GM12801 (cell line): ENCODE measurements around the gene ZMYM4.

Experiments used
- TF ChIP-seq, protein P1 (sequence below): IDR thresholded peaks from one replicate; pipeline ENCODE4 v1.5.1; 2011; ENCODE audit warnings: control low read depth; ENCODE audit not compliant: insufficient read length; ENCODE audit errors: extremely low read depth

Gene ZMYM4

GRCh38 chr1:35390600-35391494 is 122.3 kb downstream of the ZMYM4 start:
- TF ChIP-seq, protein P1, sequence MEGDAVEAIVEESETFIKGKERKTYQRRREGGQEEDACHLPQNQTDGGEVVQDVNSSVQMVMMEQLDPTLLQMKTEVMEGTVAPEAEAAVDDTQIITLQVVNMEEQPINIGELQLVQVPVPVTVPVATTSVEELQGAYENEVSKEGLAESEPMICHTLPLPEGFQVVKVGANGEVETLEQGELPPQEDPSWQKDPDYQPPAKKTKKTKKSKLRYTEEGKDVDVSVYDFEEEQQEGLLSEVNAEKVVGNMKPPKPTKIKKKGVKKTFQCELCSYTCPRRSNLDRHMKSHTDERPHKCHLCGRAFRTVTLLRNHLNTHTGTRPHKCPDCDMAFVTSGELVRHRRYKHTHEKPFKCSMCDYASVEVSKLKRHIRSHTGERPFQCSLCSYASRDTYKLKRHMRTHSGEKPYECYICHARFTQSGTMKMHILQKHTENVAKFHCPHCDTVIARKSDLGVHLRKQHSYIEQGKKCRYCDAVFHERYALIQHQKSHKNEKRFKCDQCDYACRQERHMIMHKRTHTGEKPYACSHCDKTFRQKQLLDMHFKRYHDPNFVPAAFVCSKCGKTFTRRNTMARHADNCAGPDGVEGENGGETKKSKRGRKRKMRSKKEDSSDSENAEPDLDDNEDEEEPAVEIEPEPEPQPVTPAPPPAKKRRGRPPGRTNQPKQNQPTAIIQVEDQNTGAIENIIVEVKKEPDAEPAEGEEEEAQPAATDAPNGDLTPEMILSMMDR: no peak

DNA sequence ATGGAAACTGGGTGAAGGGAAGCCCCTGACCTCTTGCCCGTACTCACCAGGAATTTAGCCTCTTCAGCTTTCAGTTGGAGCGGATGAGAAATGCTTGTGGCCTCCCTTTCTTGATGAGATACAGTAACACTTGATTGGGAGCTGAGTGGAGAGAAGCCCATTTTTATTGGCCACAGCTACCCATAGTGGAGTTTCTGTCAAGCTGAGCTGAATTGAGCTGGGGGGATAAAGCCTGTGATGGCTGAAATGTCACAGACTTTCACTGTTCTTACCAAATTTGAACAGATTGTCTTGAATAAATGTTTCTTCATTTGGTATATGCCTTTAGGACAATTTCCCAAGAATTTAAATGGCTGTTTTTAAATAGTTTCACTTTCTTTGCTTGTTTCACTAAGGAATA is 125.9 kb downstream of the ZMYM4 start:
- TF ChIP-seq, protein P1: no peak

DNA sequence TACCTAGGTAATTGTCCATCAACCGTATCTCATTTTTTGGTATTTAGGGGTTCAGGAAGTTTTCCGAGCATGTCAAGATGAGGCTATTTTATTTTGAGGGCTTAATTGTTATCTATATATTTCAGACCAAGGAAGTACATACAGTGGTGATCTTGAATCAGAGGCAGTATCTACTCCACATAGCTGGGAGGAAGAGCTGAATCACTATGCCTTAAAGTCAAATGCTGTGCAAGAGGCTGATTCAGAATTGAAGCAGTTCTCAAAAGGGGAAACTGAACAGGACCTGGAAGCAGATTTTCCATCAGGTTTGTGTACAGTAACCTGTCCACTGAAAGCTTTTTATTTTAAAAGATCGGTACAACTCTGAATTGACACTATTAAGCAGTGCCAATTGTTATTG is 130.2 kb downstream of the ZMYM4 start:
- TF ChIP-seq, protein P1: no peak

DNA sequence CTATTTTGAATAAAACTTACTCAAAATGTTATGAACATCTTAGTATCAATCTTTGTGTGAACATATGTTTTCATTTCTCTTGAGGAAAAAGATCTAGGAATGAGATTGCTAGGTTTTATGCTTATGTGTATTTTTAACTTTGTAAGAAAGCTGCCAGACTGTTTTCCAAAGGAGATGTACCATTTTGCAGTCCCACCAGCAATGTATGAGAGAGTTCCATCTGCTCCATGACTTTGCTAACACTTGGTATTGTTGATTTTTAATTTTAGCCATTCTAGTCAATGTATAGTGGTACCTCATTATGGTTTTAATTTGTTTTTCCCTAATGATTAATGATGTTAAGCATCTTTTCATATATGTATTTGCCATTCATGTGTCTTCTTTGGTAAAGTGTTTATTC is 132.5 kb downstream of the ZMYM4 start:
- TF ChIP-seq, protein P1: no peak

DNA sequence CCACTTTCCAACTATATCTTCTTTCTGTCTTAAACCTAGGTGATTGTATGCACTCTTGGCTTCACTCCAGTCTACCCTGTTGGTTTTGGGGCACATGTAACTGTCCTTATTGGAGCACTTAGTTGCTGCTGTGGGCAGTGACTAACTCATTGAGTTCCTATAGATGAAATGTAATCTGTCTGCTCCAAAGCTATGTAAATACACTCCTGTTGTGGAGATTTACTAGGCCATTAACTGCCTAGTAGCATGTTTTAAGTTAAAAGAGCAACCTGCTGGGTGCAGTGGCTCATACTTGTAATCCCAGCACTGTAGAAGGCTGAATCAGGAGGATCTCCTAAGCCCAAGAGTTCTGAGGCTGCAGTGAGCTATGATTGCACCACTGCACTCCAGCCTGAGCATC is 137.6 kb downstream of the ZMYM4 start:
- TF ChIP-seq, protein P1: no peak

DNA sequence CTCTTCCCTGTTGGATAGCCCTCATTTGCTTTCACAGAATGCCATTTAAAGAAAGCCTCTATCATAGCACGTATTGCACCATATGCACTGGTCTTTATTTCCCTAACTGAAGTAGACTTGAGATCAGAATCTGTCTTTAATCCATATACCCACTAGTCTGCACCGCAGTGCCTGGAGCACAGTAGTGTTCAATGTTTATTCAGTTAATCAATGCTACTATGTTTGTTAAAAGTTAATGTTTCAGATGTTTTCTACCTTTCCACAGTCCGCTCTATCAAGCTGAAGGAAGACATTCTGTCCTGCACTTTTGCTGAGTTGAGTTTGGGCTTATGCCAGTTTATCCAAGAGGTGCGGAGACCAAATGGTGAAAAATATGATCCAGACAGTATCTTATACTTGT is 139.2 kb downstream of the ZMYM4 start:
- TF ChIP-seq, protein P1: no peak

- TF ChIP-seq, protein P1: no peak
Measured at GRCh38 chr1:35408925-35409324, 140.4 kb downstream of the ZMYM4 start.
